Measurements from ENCODE around the gene BAG2.

BAG2 gene

GRCh38 chr6:57134954-57135353, 37.2 kb upstream of the BAG2 start:
- Histone ChIP-seq H3K36me3 (ENCODE audit: insufficient read depth) (no peaks in the 10 kb centered on the region), H3K79me2 (ENCODE audit: insufficient read depth, low read depth) (no peaks in the 10 kb centered on the region), H3K9ac (no peak overlapping the region), H3K4me1 (ENCODE audit: low read depth, poor library complexity, severe bottlenecking) (no peaks in the 10 kb centered on the region), H3K27ac (no peak overlapping the region), H2AFZ (ENCODE audit: low read depth) (no peak overlapping the region), H3K27me3 (ENCODE audit: insufficient read depth, low read depth) (no peaks in the 10 kb centered on the region), H4K20me1 (ENCODE audit: insufficient read depth) (no peaks in the 10 kb centered on the region), H3K4me2 (no peak overlapping the region), H3K4me3 (IDR thresholded peaks at IDR 0.05; ENCODE audit: insufficient read depth, low read depth, low read length) (no peak overlapping the region)
- no peak for TF ChIP-seq CTCF (conservative IDR thresholded peaks at IDR 0.05; ENCODE audit: low read depth, low read length)

- Histone ChIP-seq H3K4me2 (no peak overlapping the region), H3K9ac (no peak overlapping the region), H3K79me2 (ENCODE audit: insufficient read depth, low read depth) (no peaks in the 10 kb centered on the region), H2AFZ (ENCODE audit: low read depth) (no peak overlapping the region), H3K4me3 (IDR thresholded peaks at IDR 0.05; ENCODE audit: insufficient read depth, low read depth, low read length) (no peak overlapping the region), H3K36me3 (ENCODE audit: insufficient read depth) (no peaks in the 10 kb centered on the region), H3K4me1 (ENCODE audit: low read depth, poor library complexity, severe bottlenecking) (no peaks in the 10 kb centered on the region), H3K27ac (no peak overlapping the region), H3K27me3 (ENCODE audit: insufficient read depth, low read depth) (no peaks in the 10 kb centered on the region), H4K20me1 (ENCODE audit: insufficient read depth) (no peaks in the 10 kb centered on the region)
- TF ChIP-seq CTCF (conservative IDR thresholded peaks at IDR 0.05; ENCODE audit: low read depth, low read length): no peak
Observed at GRCh38 chr6:57135885-57136284, 36.2 kb upstream of the BAG2 start.

GRCh38 chr6:57137350-57137749, 34.8 kb upstream of the BAG2 start:
- Histone ChIP-seq H3K4me1 (ENCODE audit: low read depth, poor library complexity, severe bottlenecking) (no peaks in the 10 kb centered on the region), H3K4me3 (IDR thresholded peaks at IDR 0.05; ENCODE audit: insufficient read depth, low read depth, low read length) (no peak overlapping the region), H3K9ac (no peak overlapping the region), H4K20me1 (ENCODE audit: insufficient read depth) (no peaks in the 10 kb centered on the region), H3K79me2 (ENCODE audit: insufficient read depth, low read depth) (no peaks in the 10 kb centered on the region), H3K36me3 (ENCODE audit: insufficient read depth) (no peaks in the 10 kb centered on the region), H3K27me3 (ENCODE audit: insufficient read depth, low read depth) (no peaks in the 10 kb centered on the region), H3K27ac (no peak overlapping the region), H2AFZ (ENCODE audit: low read depth) (no peak overlapping the region), H3K4me2 (no peak overlapping the region)
- no peak for TF ChIP-seq CTCF (conservative IDR thresholded peaks at IDR 0.05; ENCODE audit: low read depth, low read length)

GRCh38 chr6:57138026-57138425, 34.1 kb upstream of the BAG2 start:
- H3K9ac ChIP-seq: no peak overlapping the region

More at GRCh38 chr6:57138026-57138425, 34.1 kb upstream of the BAG2 start:
- H3K4me1 ChIP-seq (ENCODE audit: low read depth, poor library complexity, severe bottlenecking): no peaks in the 10 kb centered on the region
- no peaks in the 10 kb centered on the region for H3K27me3 ChIP-seq (ENCODE audit: insufficient read depth, low read depth)
- no peak overlapping the region for H3K4me2 ChIP-seq
- no peaks in the 10 kb centered on the region for H3K36me3 ChIP-seq (ENCODE audit: insufficient read depth)
- no peaks in the 10 kb centered on the region for H4K20me1 ChIP-seq (ENCODE audit: insufficient read depth)
- no peak for TF ChIP-seq CTCF (conservative IDR thresholded peaks at IDR 0.05; ENCODE audit: low read depth, low read length)
- no peak overlapping the region for H2AFZ ChIP-seq (ENCODE audit: low read depth)
- no peaks in the 10 kb centered on the region for H3K79me2 ChIP-seq (ENCODE audit: insufficient read depth, low read depth)
- no peak overlapping the region for H3K4me3 ChIP-seq (IDR thresholded peaks at IDR 0.05; ENCODE audit: insufficient read depth, low read depth, low read length)
- no peak overlapping the region for H3K27ac ChIP-seq
